ENCODE data around the gene PRR33. TPM values are rescaled to one million over a fixed set of nuclear protein-coding genes. Genes with fewer than 3 reads are reported as not detected.

Gene PRR33
- total RNA-seq, 2 donors from 2014 or later: not detected

- intact Hi-C loops (cut with DNase I): no loop called here
- Histone ChIP-seq H3K27me3 (no peaks in the 10 kb centered on the region), H3K36me3 (replicated peaks in 1 of 2; ENCODE audit: insufficient read depth in 1 of 2, low read depth in 2 of 2) (no peaks in the 10 kb centered on the region), H3K27ac (no peak overlapping the region), H3K4me3 (no peak overlapping the region), H3K4me1 (no peaks in the 10 kb centered on the region), H3K9me3 (no peaks in the 10 kb centered on the region)
- DNase-seq: peak in 1 of 4 donors; percentile 7
- TF ChIP-seq CTCF (IDR thresholded peaks at IDR 0.05) (no peak), POLR2A (IDR thresholded peaks at IDR 0.05) (no peak)
- WGBS, 2 donors: 70% methylated on average over 18 of the region's 18 CpGs
- no peak for ATAC-seq
Measured at GRCh38 chr11:1933416-1934334, 42.0 kb upstream of the PRR33 start.

GRCh38 chr11:1932681-1933080, 41.0 kb upstream of the PRR33 start:
- no peak for ATAC-seq
- Histone ChIP-seq H3K27ac (no peak overlapping the region), H3K36me3 (replicated peaks in 1 of 2; ENCODE audit: insufficient read depth in 1 of 2, low read depth in 2 of 2) (no peaks in the 10 kb centered on the region), H3K4me1 (no peaks in the 10 kb centered on the region), H3K4me3 (no peak overlapping the region), H3K27me3 (no peaks in the 10 kb centered on the region), H3K9me3 (no peaks in the 10 kb centered on the region)
- intact Hi-C loops (cut with DNase I): no loop called here
- no peak for DNase-seq
- 93 to 94% methylated on average over 4 of the region's 4 CpGs for WGBS, 2 donors
- TF ChIP-seq CTCF (IDR thresholded peaks at IDR 0.05) (no peak), POLR2A (IDR thresholded peaks at IDR 0.05) (no peak)

GRCh38 chr11:1932105-1932480, 40.4 kb upstream of the PRR33 start:
- DNase-seq (peak in 1 of 4 donors; percentile 10), ATAC-seq (no peak)
- H3K9me3 ChIP-seq: no peaks in the 10 kb centered on the region
- TF ChIP-seq CTCF (IDR thresholded peaks at IDR 0.05) (no peak), POLR2A (IDR thresholded peaks at IDR 0.05) (no peak)
- no peaks in the 10 kb centered on the region for H3K4me1 ChIP-seq
- H3K4me3 ChIP-seq: no peak overlapping the region
- H3K27me3 ChIP-seq: no peaks in the 10 kb centered on the region
- 75 to 82% methylated on average over 10 to 11 of the region's 11 CpGs for WGBS, 2 donors
- H3K36me3 ChIP-seq (replicated peaks in 1 of 2; ENCODE audit: insufficient read depth in 1 of 2, low read depth in 2 of 2): no peaks in the 10 kb centered on the region
- H3K27ac ChIP-seq: no peak overlapping the region
- intact Hi-C loops (cut with DNase I): no loop called here

- intact Hi-C loops (cut with DNase I): no loop called here
- TF ChIP-seq CTCF (IDR thresholded peaks at IDR 0.05) (no peak), POLR2A (IDR thresholded peaks at IDR 0.05) (no peak)
- Histone ChIP-seq H3K27me3 (no peaks in the 10 kb centered on the region), H3K4me3 (no peak overlapping the region), H3K27ac (no peak overlapping the region), H3K4me1 (no peaks in the 10 kb centered on the region), H3K9me3 (no peaks in the 10 kb centered on the region), H3K36me3 (replicated peaks in 1 of 2; ENCODE audit: insufficient read depth in 1 of 2, low read depth in 2 of 2) (no peaks in the 10 kb centered on the region)
- DNase-seq (peak in 2 of 4 donors; percentile 17 to 23), ATAC-seq (no peak)
- 45 to 56% methylated on average over 18 of the region's 18 CpGs for WGBS, 2 donors
Measured at GRCh38 chr11:1931341-1932104, 39.8 kb upstream of the PRR33 start.
